Thymus (tissue), 11 donors: ENCODE data around the gene SASH1. TPM values are rescaled to one million over a fixed set of nuclear protein-coding genes. Genes with fewer than 3 reads are reported as not detected.
"Not testable (repeated sequence)": the region's sequence is repeated elsewhere in the genome, so short reads cannot be mapped to it uniquely, and the experiment has no call there.

Experiments
- DNase-seq, 9 donors: peaks; one replicate each; pipeline ENCODE4 v3.0.0-alpha.2; 2013; ENCODE audit warnings: low spot score in 9 of 9, low read depth in 6 of 9, missing footprints in 1 of 9
- H3K27ac ChIP-seq, 2 donors: one replicate each; pipeline ENCODE4 v1.5.1; 2013; ENCODE audit warnings: control low read depth in 1 of 2, low read depth in 1 of 2, low read length in 1 of 2, mild to moderate bottlenecking in 1 of 2, moderate library complexity in 1 of 2
- H3K27me3 ChIP-seq, 2 donors: one replicate each; pipeline ENCODE4 v1.5.1; 2013; ENCODE audit warnings: low read length in 1 of 2; ENCODE audit not compliant: control insufficient read depth in 2 of 2, insufficient read depth in 1 of 2
- H3K36me3 ChIP-seq, 2 donors: one replicate each; pipeline ENCODE4 v1.5.1; 2013; ENCODE audit warnings: low read length in 1 of 2, mild to moderate bottlenecking in 1 of 2, moderate library complexity in 1 of 2; ENCODE audit not compliant: control insufficient read depth in 2 of 2, insufficient read depth in 2 of 2
- H3K4me1 ChIP-seq, 2 donors: one replicate each; pipeline ENCODE4 v1.5.1; 2013; ENCODE audit warnings: low read length in 2 of 2; ENCODE audit not compliant: control insufficient read depth in 2 of 2, insufficient read depth in 2 of 2
- H3K4me3 ChIP-seq, 2 donors: one replicate each; pipeline ENCODE4 v1.5.1; 2013; ENCODE audit warnings: low read length in 2 of 2, control low read depth in 1 of 2, mild to moderate bottlenecking in 1 of 2
- H3K9me3 ChIP-seq, 2 donors: one replicate each; pipeline ENCODE4 v1.5.1; 2013; ENCODE audit warnings: low read length in 1 of 2, mild to moderate bottlenecking in 1 of 2; ENCODE audit not compliant: control insufficient read depth in 2 of 2, insufficient read depth in 1 of 2
- WGBS: extraction: QIAGEN DNeasy Blood & Tissue Kit; methylation state at CpG from one replicate; pipeline ENCODE4 v1.1.7; 2013; 5-methylcytosine and 5-hydroxymethylcytosine counted together
- polyA plus RNA-seq: library from polyadenylated mRNA; stranded (reverse); fragments of 200-250 nt; gene quantifications from one replicate; pipeline ENCODE4 v1.2.3, GENCODE V29; 2013
- total RNA-seq: library from RNA; stranded (reverse); fragments of 120-200 nt; gene quantifications from one replicate; pipeline ENCODE4 v1.2.4, GENCODE V29; 2013
- donor health status: healthy.

SASH1 gene
- total and polyA plus RNA-seq, 2 donors: 3.7 to 7.0 TPM

DNA sequence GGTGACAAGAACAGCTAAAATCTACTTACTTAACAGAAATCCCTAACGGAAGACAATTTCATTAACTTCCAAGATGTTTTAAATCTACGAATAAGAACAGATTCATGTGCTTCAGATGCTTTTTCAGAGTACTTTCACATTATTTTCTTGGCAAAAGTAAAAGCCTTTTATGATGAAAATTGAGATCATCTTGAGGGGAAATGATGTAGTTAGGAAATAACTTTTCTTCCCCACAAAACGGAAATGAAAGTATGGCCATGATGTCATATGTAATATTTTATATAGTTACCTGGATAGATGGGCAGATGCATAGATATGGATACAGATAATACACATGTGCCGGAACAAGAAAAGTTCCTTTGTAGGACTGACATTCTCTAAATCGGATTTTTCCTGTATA lies 32.8 kb downstream of the SASH1 start:
- no peaks in the 10 kb centered on the region for H3K27me3 ChIP-seq
- no peaks in the 10 kb centered on the region for H3K36me3 ChIP-seq
- WGBS: 91% methylated on average over 5 of the region's 5 CpGs
- H3K4me1 ChIP-seq: peaks cover 0 to 3% of the 10 kb centered on the region in 2 donors
- no peaks in the 10 kb centered on the region for H3K9me3 ChIP-seq
- no peak for DNase-seq
- no peak overlapping the region for H3K4me3 ChIP-seq
- no peak overlapping the region for H3K27ac ChIP-seq

DNA sequence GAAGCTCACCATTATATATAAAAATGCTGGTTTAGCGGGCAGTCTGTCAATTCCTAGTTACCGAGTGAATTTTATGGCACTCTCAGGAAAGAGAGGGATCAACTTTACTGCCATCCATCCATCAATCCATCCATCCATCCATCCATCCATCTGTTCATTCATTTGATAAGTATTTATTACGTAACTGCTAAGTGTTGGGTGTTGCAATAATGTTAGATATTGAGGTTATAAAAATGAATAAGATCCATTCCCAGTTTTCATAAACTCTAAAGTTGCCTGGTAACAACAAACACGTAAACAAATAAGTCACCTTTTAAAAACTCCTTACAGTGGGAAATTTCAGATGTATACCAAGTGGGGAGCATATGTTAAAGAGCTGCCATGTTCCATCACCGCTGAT lies 36.8 kb downstream of the SASH1 start:
- Histone ChIP-seq H3K4me3 (no peak overlapping the region), H3K36me3 (no peaks in the 10 kb centered on the region), H3K27ac (no peak overlapping the region), H3K9me3 (no peaks in the 10 kb centered on the region), H3K4me1 (no peaks in the 10 kb centered on the region), H3K27me3 (no peaks in the 10 kb centered on the region)
- DNase-seq: no peak
- 92% methylated on average over 5 of the region's 5 CpGs for WGBS

DNA sequence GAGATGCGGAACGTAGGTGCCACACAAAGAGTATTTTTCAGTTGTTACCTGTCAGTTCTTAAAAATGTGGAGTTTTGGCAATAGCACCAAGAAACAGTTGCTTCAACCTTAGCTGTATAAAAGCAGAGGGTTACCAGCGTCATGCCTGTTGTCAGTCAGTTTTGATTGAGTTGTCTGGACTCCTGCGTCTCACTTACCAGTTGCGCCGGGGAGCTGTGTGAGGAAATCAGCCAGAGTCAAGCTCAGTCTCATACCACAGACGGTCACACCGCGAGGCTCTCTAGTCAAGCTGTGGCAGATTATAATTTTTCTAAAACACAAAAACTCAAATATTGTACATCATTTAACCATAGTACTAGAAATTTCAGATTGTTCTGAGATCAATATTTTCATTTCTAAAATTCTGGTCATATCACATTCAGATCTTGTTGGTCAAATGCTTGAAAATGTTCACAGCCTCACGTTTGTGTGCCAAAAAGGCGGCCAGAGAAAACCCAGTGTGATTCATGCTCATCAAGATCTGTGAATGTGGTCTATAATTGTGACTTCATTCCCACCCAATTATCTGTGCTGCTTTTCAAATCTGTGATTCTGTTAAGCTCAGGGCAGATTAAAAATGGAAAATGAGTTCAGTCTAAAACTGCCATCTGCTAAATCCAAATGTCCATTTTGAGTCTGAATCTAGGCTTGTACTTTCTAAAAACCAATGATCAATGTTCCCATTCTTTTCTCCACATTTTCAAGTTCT lies 37.5 kb downstream of the SASH1 start:
- Histone ChIP-seq H3K36me3 (no peaks in the 10 kb centered on the region), H3K4me1 (no peaks in the 10 kb centered on the region), H3K4me3 (no peak overlapping the region), H3K27me3 (no peaks in the 10 kb centered on the region), H3K9me3 (no peaks in the 10 kb centered on the region), H3K27ac (no peak overlapping the region)
- WGBS: 94% methylated on average over 11 of the region's 11 CpGs
- DNase-seq: no peak

DNA sequence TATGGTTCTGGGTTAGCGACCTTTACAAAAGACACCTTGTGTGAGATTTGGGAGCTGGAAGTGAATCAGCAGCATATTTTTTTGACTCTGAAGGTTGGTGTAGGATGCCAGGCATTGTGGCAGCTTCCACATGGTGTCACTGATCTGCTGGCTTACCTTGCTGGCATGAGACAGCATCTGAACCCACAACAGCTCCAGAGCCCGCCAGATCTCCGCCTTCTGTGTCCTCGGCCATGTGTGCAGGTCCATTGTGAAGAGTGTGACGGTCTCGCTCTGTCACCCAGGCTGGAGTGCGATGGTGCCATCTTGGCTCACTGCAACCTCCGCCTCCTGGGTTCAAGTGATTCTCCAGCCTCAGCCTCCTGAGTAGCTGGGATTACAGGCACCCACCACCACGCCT lies 39.4 kb downstream of the SASH1 start:
- DNase-seq, H3K4me1 ChIP-seq, H3K36me3 ChIP-seq, H3K27me3 ChIP-seq, H3K4me3 ChIP-seq, H3K9me3 ChIP-seq, H3K27ac ChIP-seq: not testable (repeated sequence)
- 95% methylated on average over 9 of the region's 9 CpGs for WGBS

DNA sequence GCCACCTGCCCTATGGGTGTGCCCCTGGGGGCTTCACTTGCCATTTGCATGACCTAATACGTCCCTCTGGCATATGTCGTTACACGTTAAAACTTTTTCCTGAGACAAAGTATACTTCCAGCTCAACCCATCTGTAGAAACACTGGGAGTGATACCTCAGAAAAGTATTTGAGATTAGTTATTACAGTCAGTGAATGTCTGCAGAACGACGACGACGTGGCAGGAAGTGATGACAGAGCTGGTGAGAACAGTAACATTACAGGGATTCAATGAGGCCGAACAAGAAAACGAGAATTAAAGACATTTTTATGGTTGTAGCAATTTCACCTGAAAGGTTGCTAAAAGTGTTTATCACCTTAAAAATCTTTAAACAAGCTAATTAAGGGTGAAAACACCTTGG lies 40.2 kb downstream of the SASH1 start:
- no peak overlapping the region for H3K4me3 ChIP-seq
- no peak overlapping the region for H3K27ac ChIP-seq
- H3K4me1 ChIP-seq: no peaks in the 10 kb centered on the region
- H3K9me3 ChIP-seq: no peaks in the 10 kb centered on the region
- 93% methylated on average over 9 of the region's 9 CpGs for WGBS
- no peaks in the 10 kb centered on the region for H3K36me3 ChIP-seq
- DNase-seq: no peak
- H3K27me3 ChIP-seq: no peaks in the 10 kb centered on the region

DNA sequence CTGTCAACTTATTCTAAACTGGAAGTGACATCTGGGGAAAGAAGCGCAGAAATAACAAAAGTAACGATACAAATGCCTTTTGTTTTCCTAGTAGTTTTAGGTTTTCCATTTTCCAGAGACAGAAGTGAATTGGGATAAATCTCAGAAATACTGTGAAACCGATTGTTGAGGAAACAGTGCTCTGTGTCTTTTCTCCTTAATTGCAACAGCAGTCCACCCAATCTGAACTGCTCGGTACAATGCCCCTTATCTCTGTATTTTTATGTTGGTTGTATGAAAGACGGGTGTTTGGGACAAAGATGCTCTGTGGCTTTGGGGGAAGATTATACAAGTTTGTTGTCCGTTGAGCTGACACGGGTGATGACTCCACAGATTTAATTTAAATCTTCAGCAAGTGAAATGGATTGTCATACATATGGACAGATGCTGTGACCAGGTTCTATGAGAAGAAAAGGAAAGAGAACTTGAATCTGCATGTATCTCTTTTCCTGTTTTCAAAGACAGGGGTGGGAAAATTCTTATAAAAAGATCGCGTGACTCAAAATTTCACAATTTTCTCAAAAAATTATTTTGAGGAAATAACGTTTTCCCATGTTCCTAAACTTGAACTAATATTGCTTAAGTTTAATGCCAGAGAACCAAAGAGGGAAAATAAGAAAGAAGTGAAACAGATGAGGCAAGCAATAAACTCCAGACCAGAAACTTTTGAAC lies 41.2 kb downstream of the SASH1 start:
- H3K36me3 ChIP-seq: no peaks in the 10 kb centered on the region
- WGBS: 89% methylated on average over 10 of the region's 10 CpGs
- H3K27me3 ChIP-seq: no peaks in the 10 kb centered on the region
- no peaks in the 10 kb centered on the region for H3K9me3 ChIP-seq
- H3K4me1 ChIP-seq: no peaks in the 10 kb centered on the region
- no peak overlapping the region for H3K4me3 ChIP-seq
- DNase-seq: no peak
- H3K27ac ChIP-seq: no peak overlapping the region

DNA sequence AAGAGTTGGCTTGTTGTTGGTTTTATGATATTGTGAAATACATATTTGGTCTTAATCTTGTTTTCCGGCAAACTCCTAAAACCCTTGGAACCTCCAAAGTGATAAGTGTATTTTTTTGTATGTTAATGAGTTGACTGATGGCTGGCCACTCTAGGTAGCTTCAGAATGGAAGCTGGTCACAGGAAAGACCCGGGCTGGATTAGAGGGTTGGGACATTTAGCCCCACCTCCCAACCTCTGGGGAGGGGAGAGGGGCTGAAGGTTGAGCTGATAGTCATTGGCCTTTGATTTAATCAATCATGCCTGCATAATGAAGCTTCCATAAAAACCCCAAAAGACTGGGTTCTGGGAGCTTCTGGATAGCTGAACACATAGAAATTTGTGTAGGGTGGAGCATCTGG lies 42.7 kb downstream of the SASH1 start:
- H3K36me3 ChIP-seq: no peaks in the 10 kb centered on the region
- 80% methylated on average over 2 of the region's 2 CpGs for WGBS
- no peaks in the 10 kb centered on the region for H3K4me1 ChIP-seq
- no peaks in the 10 kb centered on the region for H3K9me3 ChIP-seq
- no peak overlapping the region for H3K4me3 ChIP-seq
- DNase-seq: no peak
- no peaks in the 10 kb centered on the region for H3K27me3 ChIP-seq
- no peak overlapping the region for H3K27ac ChIP-seq

DNA sequence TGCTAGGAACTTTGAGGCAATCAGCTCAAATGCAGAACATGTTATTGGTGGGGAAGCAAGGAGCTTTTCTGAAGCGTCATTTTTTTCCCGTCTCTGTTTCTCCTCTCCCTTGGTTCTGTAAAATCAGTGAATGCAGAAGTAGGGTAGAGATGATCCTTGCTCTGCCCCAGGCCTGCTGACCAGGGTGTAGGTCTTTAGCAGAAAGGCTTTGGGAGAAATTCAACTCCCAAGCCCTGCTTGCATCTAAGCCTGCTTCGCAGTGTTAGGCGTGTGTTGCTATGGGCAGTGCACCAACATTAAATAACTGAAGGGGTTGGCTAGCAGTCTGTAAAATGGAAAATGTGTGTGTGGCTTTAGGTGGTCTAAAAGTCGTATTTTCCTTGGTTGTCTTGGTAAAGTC lies 45.9 kb downstream of the SASH1 start:
- no peak for DNase-seq
- H3K27ac ChIP-seq: no peak overlapping the region
- 89% methylated on average over 5 of the region's 5 CpGs for WGBS

DNA sequence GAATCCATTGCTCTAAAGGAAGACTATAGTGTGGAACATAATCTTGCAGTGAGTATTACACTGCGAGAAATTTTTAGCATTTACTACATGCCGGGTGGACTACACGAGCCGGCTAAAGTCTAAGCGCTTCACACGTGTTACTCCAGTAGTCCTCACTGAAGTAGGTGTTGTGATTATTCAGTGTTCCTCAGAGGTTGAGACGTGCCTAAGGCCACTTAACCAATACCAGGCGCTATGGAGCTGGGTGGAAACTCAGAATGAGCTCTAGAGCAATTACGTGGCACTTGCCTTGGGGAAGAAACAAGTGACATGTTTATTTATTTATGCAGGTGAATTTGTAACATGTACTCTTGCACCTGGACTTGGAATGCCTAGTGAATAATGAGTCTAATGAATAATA lies 46.4 kb downstream of the SASH1 start:
- Histone ChIP-seq H3K9me3 (no peaks in the 10 kb centered on the region), H3K36me3 (no peaks in the 10 kb centered on the region), H3K27ac (no peak overlapping the region), H3K27me3 (no peaks in the 10 kb centered on the region), H3K4me3 (no peak overlapping the region), H3K4me1 (no peaks in the 10 kb centered on the region)
- 95% methylated on average over 9 of the region's 9 CpGs for WGBS
- DNase-seq: no peak

More for the DNA sequence above, 45.9 kb downstream of the SASH1 start:
- Histone ChIP-seq H3K9me3 (no peaks in the 10 kb centered on the region), H3K4me3 (no peak overlapping the region), H3K4me1 (no peaks in the 10 kb centered on the region), H3K27me3 (no peaks in the 10 kb centered on the region), H3K36me3 (no peaks in the 10 kb centered on the region)
